Right forelimb (tissue), 1 donor: ENCODE results near the gene EPM2A.
"Not testable (repeated sequence)": the region's sequence is repeated elsewhere in the genome, so short reads cannot be mapped to it uniquely, and the experiment has no call there.

ENCODE experiments used
- DNase-seq: peaks from one replicate; pipeline ENCODE4 v3.0.0-alpha.2; 2018

EPM2A gene

GRCh38 chr6:145728444-145729385, 6.6 kb downstream of the EPM2A start:
- DNase-seq: no peak

DNA sequence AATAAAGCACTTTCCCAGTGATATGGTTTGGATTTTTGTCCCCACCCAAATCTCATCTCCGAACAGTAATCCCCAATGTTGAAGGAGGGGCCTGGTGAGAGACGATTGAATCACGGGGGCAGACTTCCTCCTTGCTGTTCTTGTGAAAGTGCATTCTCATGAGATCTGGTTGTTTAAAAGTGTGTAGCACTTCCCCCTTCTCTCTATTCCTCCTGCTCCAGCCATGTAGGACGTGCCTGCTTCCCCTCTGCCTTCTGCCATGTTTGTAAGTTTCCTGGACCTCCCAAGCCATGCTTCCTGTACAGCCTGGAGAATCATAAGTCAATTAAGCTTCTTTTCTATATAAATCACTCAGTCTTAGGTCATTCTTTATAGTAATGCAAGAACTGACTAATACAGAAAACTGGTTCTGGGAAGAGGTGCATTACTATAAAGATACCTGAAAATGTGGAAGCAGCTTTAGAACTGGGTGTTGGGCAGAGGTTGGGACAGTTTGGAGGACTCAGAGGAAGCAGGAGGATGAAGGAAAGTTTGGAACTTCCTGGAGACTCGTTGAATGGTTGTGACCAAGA, 7.4 kb downstream of the EPM2A start:
- no peak for DNase-seq

DNA sequence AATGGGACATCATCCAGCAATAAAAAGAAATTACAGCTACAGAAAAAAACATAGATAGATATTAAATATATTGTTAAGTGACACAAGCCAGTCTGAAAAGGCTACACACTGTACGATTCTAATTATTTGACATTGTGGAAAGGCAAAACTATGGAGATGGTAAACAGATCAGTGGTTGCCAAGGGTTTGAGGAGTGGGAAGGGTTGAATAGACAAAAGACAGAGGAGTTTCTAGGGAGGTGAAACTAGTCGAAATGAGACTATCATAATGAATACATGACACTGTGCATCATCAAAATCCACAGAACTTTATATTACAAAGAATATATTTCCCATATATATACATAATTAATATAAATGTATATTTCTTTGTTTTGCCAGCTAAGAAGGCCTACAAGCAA, 9.8 kb downstream of the EPM2A start:
- no peak for DNase-seq

GRCh38 chr6:145723646-145724045, 11.7 kb downstream of the EPM2A start:
- DNase-seq: no peak

DNA sequence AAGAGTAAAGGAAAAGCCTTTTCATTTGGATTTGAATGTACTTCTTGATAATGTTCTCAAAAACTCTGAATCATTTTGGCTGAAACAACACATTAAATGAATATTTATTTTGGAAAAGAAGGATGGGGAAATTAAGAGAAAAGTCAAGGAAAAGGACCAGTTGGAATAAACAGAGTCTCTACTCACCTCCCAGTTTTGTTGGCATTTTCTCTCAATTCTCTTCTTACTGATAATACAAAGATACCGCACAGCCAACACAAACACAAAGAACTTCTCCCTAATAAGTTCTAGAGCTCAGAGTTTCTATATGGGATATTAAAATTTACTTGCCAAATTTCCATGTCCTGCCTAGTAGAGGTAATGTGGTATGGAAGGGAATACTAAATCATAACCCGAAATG, 13.1 kb downstream of the EPM2A start:
- no peak for DNase-seq

DNA sequence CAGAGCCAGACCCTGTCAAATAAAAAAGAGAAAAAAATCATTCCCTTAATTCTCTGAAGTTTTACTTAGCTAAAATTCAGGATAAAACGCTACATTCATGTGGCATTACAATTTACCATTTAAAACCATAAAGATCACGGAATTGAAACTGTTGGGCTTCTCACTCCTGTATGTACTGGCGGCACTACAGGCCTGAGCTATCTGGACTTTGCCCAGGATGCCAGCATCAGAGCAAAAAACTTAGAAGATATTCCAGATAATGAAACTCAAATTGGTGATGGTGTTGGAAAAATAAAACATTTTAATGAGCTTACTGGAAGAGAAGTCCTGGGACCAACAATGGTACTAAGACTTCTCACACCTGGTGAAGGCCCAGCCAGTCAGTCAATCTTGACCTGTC, 14.2 kb downstream of the EPM2A start:
- DNase-seq: no peak

DNA sequence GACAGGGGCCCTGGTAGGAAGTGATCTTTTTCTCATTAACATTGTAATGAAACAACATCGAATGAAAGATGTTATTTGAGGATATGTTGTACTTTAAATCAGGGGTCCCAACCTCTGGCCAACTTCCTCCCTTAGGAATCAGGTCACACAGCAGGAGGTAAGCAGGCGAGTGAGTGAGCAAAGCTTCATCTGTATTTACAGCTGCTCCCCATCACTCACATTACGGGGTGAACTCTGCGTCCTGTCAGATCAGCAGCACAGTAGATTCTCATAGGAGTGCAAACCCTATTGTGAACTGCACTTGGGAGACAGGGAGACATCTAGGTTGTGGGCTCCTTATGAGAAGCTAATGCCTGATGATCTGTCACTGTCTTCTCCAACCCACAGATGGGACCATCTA, 19.9 kb downstream of the EPM2A start:
- DNase-seq: no peak

- no peak for DNase-seq
These were observed 20.6 kb downstream of the EPM2A start for GRCh38 chr6:145714731-145715130.

DNA sequence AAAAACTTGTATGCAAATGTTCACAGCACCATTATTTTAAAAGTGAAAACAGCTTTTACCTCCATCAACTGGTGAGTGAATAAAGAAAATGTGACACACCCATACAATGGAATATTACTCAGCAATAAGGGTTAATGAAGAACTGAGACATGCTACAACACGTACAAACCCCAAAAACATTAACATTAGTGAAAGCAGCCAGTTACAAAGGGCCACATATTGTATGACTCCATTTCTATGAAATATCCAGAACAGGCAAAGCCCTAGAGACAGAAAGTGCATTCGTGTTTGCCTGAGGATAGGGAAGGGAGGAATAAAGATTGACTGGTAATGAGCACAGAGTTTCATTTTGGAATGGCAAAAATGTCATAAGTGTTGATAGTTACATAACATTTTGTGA, 21.5 kb downstream of the EPM2A start:
- DNase-seq: no peak

DNA sequence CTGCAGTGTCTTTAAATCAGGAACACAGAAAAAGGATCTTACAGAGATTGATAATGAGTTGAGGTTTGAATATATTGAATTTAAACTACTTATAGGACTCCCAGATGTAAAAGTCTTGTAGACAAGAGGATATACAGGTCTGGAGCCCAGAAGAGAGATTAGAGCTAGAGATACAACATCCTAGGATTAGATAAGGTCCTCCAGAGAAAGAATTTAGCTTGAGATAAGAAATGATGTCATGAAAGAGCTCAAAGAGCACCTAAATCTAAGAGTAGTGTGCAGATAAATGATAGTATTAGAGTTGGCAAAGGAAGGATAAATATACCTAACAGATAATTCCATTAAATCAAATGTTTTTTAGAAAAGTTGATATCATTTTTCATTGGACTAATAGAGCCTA, 23.9 kb downstream of the EPM2A start:
- no peak for DNase-seq

- no peak for DNase-seq
These were observed 27.9 kb downstream of the EPM2A start for GRCh38 chr6:145707397-145707796.

DNA sequence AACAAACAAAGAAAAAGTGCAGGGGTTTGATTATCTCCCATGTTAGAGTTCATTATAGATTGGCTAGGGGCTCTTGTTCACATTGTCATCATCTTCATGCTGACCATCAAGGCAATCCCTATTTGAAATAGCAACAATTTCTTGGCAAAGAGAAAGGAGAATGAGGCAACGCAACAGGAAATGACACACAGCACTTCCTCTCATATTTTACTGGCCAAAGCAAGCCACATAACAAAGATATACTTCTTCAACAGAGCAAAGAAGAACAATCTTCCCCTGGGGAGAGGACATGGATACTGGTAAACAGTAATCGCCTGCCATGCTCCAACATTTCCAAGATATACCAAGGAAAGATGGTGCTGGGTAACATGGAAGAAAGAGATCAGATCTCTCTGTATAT, 29.8 kb downstream of the EPM2A start:
- DNase-seq: no peak

DNA sequence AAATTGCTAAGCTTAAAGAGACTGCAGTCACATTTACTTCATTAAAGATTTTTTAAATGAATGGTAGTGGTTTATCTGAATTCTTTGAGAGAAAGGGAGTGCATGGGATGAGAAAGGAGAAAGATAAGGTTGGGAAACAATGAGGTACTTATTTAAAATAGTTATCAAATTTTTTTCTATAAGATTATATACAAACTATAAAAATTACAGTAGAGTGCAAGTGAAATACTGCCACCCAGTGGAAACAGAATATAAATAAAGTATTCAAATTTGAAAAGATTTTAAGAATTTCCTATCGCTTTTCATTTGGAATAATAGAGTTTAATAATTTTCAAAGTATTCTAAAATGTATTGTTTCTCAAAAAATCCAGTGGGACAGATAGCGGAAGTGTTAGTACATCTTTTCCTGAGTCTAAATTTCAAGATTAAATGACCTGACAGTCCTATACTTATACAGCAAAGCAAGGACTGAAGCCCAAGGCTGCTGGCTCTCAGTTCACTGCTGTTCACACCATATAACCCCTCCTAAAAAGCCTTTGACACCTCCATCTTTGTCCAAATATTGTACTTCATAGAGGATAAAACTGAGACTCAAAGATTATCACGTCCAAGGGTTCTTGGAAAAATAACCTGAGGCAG, 31.1 kb downstream of the EPM2A start:
- DNase-seq: no peak

GRCh38 chr6:145699462-145699861, 35.9 kb downstream of the EPM2A start:
- DNase-seq: no peak

DNA sequence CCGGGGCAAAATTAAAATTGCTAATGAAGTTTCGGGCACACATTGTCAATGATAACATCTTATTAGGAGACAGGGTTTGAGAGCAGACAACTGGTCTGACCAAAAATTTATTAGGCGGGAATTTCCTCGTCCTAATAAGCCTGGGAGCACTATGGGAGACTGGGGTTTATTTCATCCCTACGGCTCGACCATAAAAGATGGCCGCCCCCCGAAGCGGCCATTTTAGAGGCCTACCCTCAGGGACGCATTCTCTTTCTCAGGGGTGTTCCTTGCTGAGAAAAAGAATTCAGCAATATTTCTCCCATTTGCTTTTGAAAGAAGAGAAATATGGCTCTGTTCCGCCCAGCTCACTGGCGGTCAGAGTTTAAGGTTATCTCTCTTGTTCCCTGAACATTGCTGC, 37.9 kb downstream of the EPM2A start:
- DNase-seq: not testable (repeated sequence)

DNA sequence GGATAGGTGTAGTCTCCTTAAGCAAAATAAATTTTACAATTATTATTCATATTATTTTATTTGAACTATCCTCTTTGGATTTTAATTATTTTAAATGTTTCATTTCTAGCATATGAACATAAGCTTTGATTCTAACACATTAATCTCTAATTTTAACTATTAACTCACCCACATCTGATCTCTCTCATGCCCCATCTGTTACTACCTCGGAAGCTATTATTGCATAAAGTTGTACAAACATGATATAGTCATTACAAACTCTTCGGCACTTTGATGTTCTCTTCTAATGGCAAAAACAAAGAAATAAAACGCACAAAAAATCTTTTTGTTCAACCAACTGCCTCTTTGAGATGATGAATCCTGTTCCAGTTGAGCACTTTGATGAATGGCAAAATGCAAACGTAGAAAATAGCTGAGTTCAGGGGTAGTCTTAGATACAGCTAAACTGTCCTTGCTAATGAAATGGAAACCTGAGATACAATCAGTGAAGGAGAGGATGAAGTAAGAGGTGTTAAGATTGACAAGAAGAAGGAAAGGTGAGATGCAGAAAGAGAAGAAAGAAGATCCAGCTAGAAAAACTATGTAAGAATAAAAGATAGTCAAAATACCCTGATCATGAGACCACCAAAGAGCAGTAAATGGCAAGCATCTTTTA, 41.1 kb downstream of the EPM2A start:
- DNase-seq: no peak

DNA sequence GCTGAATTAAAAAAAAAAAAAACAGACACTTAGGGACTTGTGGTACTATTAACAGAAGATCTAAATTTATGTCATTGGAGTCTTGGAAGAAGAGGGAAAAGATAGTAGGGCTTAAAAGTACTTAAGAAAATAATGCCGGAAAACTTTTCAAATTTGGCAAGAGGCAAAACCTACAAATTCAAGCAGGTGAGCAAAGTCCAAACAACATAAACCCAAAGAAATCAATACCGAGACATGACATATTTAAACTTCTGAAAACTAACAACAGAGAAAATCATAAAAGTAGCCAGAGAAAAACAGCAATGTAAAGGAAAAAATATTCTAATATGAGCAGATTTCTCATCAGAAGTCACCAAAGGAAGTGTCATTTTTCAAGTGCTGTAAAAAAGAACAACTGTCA, 44.4 kb downstream of the EPM2A start:
- DNase-seq: no peak

DNA sequence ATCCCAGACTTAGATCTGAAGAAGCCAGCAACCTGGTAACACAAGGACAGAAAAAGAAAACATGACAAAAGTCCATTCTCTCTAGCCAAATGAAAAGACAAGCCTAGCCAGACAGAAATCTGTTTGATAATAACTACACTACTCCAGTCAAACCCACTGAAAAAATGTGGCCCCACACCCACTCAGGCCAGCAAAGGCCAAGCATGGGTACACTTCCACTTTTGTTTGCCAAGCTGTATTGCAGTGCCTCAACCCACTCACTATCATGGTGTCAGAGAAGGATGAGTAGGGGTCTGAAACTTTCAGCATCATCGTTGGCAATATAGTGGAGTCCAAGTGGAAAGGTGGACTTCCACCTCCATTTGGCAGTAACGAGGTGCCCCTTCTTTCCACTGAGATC, 45.8 kb downstream of the EPM2A start:
- DNase-seq: no peak

- DNase-seq: no peak
These were observed 46.8 kb downstream of the EPM2A start for GRCh38 chr6:145688493-145688905.

- no peak for DNase-seq
These were observed 49.4 kb downstream of the EPM2A start for GRCh38 chr6:145685932-145686331.

DNA sequence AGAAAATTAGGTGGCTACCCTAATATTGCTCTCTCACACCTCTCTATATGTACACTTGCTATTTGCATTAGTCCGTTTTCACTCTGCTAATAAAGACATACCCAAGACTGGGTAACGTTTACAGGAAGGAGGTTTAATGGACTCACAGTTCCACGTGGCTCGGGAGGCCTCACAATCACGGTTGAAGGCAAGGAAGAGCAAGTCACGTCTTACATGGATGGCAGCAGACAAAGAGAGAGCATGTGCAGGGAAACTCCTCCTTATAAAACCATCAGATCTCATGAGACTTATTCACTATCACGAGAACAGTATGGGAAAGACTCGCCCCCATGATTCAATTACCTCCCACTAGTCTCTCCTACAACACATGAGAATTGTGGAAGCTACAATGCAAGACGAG, 53.4 kb downstream of the EPM2A start:
- no peak for DNase-seq

DNA sequence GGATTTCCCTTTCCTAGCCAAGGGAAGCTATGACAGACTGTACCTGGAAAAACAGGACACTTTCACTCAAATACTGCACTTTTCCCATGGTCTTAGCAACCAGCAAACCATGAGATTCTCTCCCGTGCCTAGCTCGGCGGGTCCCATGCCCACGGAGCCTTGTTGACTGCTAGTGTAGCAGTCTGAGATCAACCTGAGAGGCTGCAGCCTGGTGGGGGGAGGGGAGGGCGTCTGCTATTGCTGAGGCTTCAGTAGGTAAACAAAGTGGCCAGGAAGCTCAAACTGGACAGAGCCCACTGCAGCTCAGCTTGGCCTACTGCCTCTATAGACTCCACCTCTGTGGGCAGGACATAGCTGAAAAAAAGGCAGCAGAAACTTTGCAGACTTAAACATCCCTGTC, 61.8 kb downstream of the EPM2A start:
- DNase-seq: no peak

DNA sequence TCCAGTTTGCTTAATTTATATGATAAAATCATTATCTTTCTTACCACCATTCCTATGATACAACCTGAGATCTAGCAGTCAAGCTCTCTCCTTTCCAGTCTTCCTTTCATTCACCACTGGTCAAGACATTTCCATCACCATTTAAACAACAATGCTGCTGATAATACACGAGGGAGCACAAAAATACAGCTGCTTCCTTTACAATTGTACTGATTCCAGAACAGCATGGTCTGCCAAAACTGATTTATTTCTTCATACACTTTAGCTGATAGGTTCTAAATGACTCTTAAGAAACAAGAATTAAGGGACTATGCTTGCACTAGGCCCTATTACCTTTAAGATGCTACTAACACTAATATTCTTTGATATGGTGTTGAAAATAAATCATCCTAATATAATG, 65.0 kb downstream of the EPM2A start:
- no peak for DNase-seq

DNA sequence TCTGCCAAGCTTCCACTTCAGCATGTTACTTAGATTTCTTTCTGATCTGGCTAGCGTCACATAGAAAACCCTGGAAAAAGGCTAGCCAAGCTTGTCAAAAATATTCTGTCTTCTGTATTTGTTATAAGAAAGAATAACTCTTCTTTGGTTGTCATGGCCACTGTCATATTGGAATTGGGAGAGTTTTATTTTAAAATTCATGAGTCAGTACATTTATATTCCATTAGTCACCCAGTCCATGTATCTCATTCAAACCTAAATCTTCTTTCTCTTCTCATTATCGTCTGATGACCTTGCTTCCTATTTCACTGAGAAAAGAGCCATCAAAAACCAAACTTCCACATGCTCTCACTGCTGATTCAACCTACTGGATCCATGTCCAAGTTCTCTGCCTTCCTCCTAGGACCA, 65.7 kb downstream of the EPM2A start:
- DNase-seq: no peak
